Prostate gland (tissue), 2 donors: ENCODE data around the gene ARRDC5.

ENCODE experiments used
- POLR2AphosphoS5 ChIP-seq: sonication (generic); formaldehyde crosslinking; IDR thresholded peaks from one replicate; pipeline ENCODE4 v1.6.1; 2017; ENCODE audit warnings: antibody characterized with exemption
- TF ChIP-seq, protein P1 (sequence below), 4 experiments: fragments of 200-600 bp in 2 of 4; fragments of 450-650 bp in 2 of 4; sonication (generic) in 2 of 4; IDR thresholded peaks; 1 replicate in 3 of 4; 2 replicates in 1 of 4; pipeline ENCODE4 v1.5.1; 2016 to 2019; ENCODE audit warnings: antibody characterized with exemption in 4 of 4, mild to moderate bottlenecking in 2 of 4, moderate library complexity in 2 of 4

DNA sequence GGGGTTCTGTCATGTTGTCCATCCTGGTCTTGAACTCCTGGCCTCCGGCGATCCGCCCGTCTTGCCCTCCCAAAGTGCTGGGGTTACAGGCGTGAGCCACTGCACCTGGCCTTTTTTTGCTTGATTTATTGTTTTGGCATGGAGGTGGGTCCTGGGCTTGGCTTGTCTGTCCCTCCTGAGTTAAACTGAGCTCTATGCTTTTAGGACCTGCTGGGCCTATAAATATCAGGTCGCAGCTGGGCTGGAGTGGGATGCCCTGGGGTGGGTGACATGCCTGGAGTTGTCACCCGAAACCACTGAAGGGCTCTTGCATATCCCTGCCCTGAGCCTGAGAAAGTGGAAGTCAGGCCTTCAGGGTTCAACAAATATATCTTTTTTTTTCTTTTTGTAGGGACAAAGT, 5.5 kb downstream of the ARRDC5 start:
- TF ChIP-seq, protein P1, sequence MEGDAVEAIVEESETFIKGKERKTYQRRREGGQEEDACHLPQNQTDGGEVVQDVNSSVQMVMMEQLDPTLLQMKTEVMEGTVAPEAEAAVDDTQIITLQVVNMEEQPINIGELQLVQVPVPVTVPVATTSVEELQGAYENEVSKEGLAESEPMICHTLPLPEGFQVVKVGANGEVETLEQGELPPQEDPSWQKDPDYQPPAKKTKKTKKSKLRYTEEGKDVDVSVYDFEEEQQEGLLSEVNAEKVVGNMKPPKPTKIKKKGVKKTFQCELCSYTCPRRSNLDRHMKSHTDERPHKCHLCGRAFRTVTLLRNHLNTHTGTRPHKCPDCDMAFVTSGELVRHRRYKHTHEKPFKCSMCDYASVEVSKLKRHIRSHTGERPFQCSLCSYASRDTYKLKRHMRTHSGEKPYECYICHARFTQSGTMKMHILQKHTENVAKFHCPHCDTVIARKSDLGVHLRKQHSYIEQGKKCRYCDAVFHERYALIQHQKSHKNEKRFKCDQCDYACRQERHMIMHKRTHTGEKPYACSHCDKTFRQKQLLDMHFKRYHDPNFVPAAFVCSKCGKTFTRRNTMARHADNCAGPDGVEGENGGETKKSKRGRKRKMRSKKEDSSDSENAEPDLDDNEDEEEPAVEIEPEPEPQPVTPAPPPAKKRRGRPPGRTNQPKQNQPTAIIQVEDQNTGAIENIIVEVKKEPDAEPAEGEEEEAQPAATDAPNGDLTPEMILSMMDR (IDR thresholded peaks at IDR 0.05): no peak
- no peak for TF ChIP-seq POLR2AphosphoS5
